OCI-LY3 (cell line): ENCODE measurements around the gene RFX4.

Experiments used
- H2AFZ ChIP-seq: fragments of 200-600, 300-600 bp; shearing (Covaris generic); 2 replicates; pipeline ENCODE4 v1.6.0; 2014; ENCODE audit warnings: antibody characterized with exemption, low read depth, low read length
- H3K27ac ChIP-seq: fragments of 200-600, 300-600 bp; sonication (generic); 2 replicates; pipeline ENCODE4 v1.5.1; 2014; ENCODE audit warnings: mild to moderate bottlenecking, low read length, moderate library complexity, mixed read lengths
- H3K27me3 ChIP-seq: fragments of 200-600, 300-600 bp; sonication (generic); 2 replicates; pipeline ENCODE4 v1.6.1; 2014; ENCODE audit warnings: low read depth, low read length, mixed read lengths
- H3K36me3 ChIP-seq: fragments of 200-600, 300-600 bp; sonication (generic); replicated peaks from 2 replicates; pipeline ENCODE3; 2014; ENCODE audit warnings: low read depth, low read length, mixed read lengths
- H3K4me1 ChIP-seq: fragments of 300-600, 200-600 bp; sonication (generic); 2 replicates; pipeline ENCODE4 v1.6.1; 2014; ENCODE audit warnings: low read length, mixed read lengths
- H3K4me2 ChIP-seq: fragments of 200-600, 300-600 bp; sonication (generic); 2 replicates; pipeline ENCODE4 v1.6.1; 2014; ENCODE audit warnings: low read length, mixed read lengths
- H3K4me3 ChIP-seq: fragments of 300-600, 200-600 bp; sonication (generic); 2 replicates; pipeline ENCODE4 v1.5.1; 2014; ENCODE audit warnings: antibody characterized with exemption, mild to moderate bottlenecking, low read length, moderate library complexity
- H3K79me2 ChIP-seq: fragments of 300-600, 200-600 bp; shearing (Covaris generic); 2 replicates; pipeline ENCODE4 v1.6.1; 2014; ENCODE audit warnings: mild to moderate bottlenecking, low read length, mixed read lengths
- H3K9ac ChIP-seq: fragments of 300-600, 200-600 bp; shearing (Covaris generic); 2 replicates; pipeline ENCODE4 v1.6.0; 2014; ENCODE audit warnings: mild to moderate bottlenecking, low read length, moderate library complexity
- H3K9me3 ChIP-seq: fragments of 200-600, 300-600 bp; shearing (Covaris generic); 2 replicates; pipeline ENCODE4 v1.6.1; 2014; ENCODE audit warnings: low read length, mixed read lengths; ENCODE audit not compliant: insufficient read depth
- H4K20me1 ChIP-seq: fragments of 200-600, 300-600 bp; sonication (generic); 2 replicates; pipeline ENCODE4 v1.6.1; 2016; ENCODE audit warnings: low read length, mixed read lengths; ENCODE audit not compliant: insufficient read depth
- CTCF ChIP-seq: fragments of 200-600, 300-600 bp; sonication (generic); IDR thresholded peaks from 2 replicates; pipeline ENCODE4 v1.5.1; 2014; ENCODE audit warnings: antibody characterized with exemption, low read length, low read depth
- EZH2phosphoT487 ChIP-seq: fragments of 200-600 bp; shearing (Covaris generic); IDR thresholded peaks from 2 replicates; pipeline ENCODE4 v1.6.1; 2018; ENCODE audit warnings: antibody characterized with exemption, mixed run types, low read depth

The RFX4 gene

GRCh38 chr12:106580671-106581508, 1.9 kb upstream of the RFX4 start:
- Histone ChIP-seq H3K36me3 (no peaks in the 10 kb centered on the region), H3K4me2 (no peak overlapping the region), H2AFZ (no peak overlapping the region), H3K4me1 (no peaks in the 10 kb centered on the region), H3K27ac (no peak overlapping the region), H3K4me3 (no peak overlapping the region), H3K27me3 (no peaks in the 10 kb centered on the region), H3K9ac (no peak overlapping the region), H3K9me3 (no peaks in the 10 kb centered on the region), H4K20me1 (no peaks in the 10 kb centered on the region), H3K79me2 (no peaks in the 10 kb centered on the region)
- TF ChIP-seq CTCF (no peak), EZH2phosphoT487 (no peak)

- no peaks in the 10 kb centered on the region for H3K27me3 ChIP-seq
- TF ChIP-seq CTCF (no peak), EZH2phosphoT487 (no peak)
- H3K27ac ChIP-seq, result no peak overlapping the region
- H3K9me3 ChIP-seq, result no peaks in the 10 kb centered on the region
- no peak overlapping the region for H3K9ac ChIP-seq
- no peaks in the 10 kb centered on the region for H4K20me1 ChIP-seq
- no peaks in the 10 kb centered on the region for H3K4me1 ChIP-seq
- no peak overlapping the region for H2AFZ ChIP-seq
- no peaks in the 10 kb centered on the region for H3K36me3 ChIP-seq
- H3K4me2 ChIP-seq, result no peak overlapping the region
- H3K79me2 ChIP-seq, result no peaks in the 10 kb centered on the region
- no peak overlapping the region for H3K4me3 ChIP-seq
Observed at GRCh38 chr12:106581543-106582248, 1.1 kb upstream of the RFX4 start.

- H3K27ac ChIP-seq, result no peak overlapping the region
- no peaks in the 10 kb centered on the region for H3K27me3 ChIP-seq
- no peaks in the 10 kb centered on the region for H4K20me1 ChIP-seq
- H3K79me2 ChIP-seq, result no peaks in the 10 kb centered on the region
- no peak overlapping the region for H3K4me3 ChIP-seq
- H2AFZ ChIP-seq, result no peak overlapping the region
- H3K9me3 ChIP-seq, result no peaks in the 10 kb centered on the region
- H3K4me1 ChIP-seq, result no peaks in the 10 kb centered on the region
- no peaks in the 10 kb centered on the region for H3K36me3 ChIP-seq
- no peak overlapping the region for H3K9ac ChIP-seq
- no peak overlapping the region for H3K4me2 ChIP-seq
- TF ChIP-seq EZH2phosphoT487, result no peak
- no peak for TF ChIP-seq CTCF
Observed at GRCh38 chr12:106582249-106582591, 584 bp upstream of the RFX4 start.
